SIG-M5 treated with dmso at 0.1 percent for 504 hours (cell line): ENCODE results near the gene VAPB.

ENCODE experiments used
- DNase-seq: peaks from one replicate; lab custom pipeline; 2025; ENCODE audit not compliant: unreplicated experiment; lab: John Stamatoyannopoulos, UW

Gene VAPB

GRCh38 chr20:58433759-58434158 lies 44.7 kb downstream of the VAPB start:
- no peak for DNase-seq

- no peak for DNase-seq
Measured at GRCh38 chr20:58434326-58434725, 45.3 kb downstream of the VAPB start.

GRCh38 chr20:58435237-58435636 lies 46.2 kb downstream of the VAPB start:
- no peak for DNase-seq

- no peak for DNase-seq
Measured at GRCh38 chr20:58436868-58437645, 48.0 kb downstream of the VAPB start.

GRCh38 chr20:58438970-58439808 lies 50.2 kb downstream of the VAPB start:
- DNase-seq: no peak

GRCh38 chr20:58440021-58440767 lies 51.2 kb downstream of the VAPB start:
- DNase-seq: no peak

- no peak for DNase-seq
Measured at GRCh38 chr20:58441723-58442122, 52.7 kb downstream of the VAPB start.

- DNase-seq: no peak
Measured at GRCh38 chr20:58444746-58445255, 55.8 kb downstream of the VAPB start.

- DNase-seq: no peak
Measured at GRCh38 chr20:58446264-58446959, 57.4 kb downstream of the VAPB start.

- DNase-seq: no peak
Measured at GRCh38 chr20:58446960-58447265, 57.9 kb downstream of the VAPB start.

- DNase-seq: peak; percentile 61
Measured at GRCh38 chr20:58447511-58448391, 58.7 kb downstream of the VAPB start.

- DNase-seq: no peak
Measured at GRCh38 chr20:58448958-58449357, 59.9 kb downstream of the VAPB start.

- no peak for DNase-seq
Measured at GRCh38 chr20:58449681-58450221, 60.7 kb downstream of the VAPB start.

GRCh38 chr20:58450254-58450653 lies 61.2 kb downstream of the VAPB start:
- no peak for DNase-seq

- no peak for DNase-seq
Measured at GRCh38 chr20:58452667-58453255, 63.7 kb downstream of the VAPB start.

GRCh38 chr20:58453391-58453790 lies 64.4 kb downstream of the VAPB start:
- no peak for DNase-seq

- no peak for DNase-seq
Measured at GRCh38 chr20:58454460-58454859, 65.4 kb downstream of the VAPB start.

- no peak for DNase-seq
Measured at GRCh38 chr20:58457083-58457695, 68.2 kb downstream of the VAPB start.
